GM21526 (cell line): Measurements from ENCODE around the gene FNIP2.
"Not testable (repeated sequence)": the region's sequence is repeated elsewhere in the genome, so short reads cannot be mapped to it uniquely, and the experiment has no call there.

Experiments used
- ATAC-seq: cut with Tn5 transposase; IDR thresholded peaks from one replicate; pipeline ENCODE4 v1.9.1; 2021; ENCODE audit warnings: moderate library complexity; ENCODE audit not compliant: unreplicated experiment, low FRiP score

FNIP2 gene

DNA sequence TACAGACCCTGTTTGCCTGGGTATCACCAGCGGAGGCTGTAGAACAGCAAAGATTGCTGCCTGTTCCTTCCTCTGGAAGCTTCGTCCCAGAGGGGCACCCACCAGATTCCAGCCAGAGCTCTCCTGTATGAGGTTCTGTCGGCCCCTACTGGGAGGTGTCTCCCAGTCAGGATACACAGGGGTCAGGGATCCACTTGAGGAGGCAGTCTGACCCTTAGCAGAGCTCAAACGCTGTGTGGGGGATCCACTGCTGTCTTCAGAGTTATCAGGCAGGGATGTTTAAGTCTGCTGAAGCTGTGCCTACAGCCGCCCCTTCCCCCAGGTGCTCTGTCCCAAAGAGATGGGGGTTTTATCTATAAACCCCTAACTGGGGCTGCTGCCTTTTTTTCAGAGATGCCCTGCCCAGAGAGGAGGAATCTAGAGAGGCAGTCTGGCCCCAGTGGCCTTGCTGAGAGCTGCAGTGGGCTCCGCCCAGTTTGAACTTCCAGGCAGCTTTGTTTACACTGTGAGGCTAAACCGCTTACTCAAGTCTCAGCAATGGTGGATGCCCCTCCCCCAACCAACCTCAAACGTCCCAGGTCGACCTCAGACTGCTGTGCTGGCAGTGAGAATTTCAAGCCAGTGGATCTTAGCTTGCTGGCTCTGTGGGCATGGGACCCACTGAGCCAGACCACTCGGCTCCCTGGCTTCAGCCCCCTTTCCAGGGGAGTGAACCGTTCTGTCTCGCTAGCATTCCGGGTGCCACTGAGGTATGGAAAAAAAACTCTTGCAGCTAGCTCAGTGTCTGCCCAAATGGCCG, 133.7 kb downstream of the FNIP2 start:
- ATAC-seq = not testable (repeated sequence)

GRCh38 chr4:158903079-158903456, 134.2 kb downstream of the FNIP2 start:
- no peak for ATAC-seq

DNA sequence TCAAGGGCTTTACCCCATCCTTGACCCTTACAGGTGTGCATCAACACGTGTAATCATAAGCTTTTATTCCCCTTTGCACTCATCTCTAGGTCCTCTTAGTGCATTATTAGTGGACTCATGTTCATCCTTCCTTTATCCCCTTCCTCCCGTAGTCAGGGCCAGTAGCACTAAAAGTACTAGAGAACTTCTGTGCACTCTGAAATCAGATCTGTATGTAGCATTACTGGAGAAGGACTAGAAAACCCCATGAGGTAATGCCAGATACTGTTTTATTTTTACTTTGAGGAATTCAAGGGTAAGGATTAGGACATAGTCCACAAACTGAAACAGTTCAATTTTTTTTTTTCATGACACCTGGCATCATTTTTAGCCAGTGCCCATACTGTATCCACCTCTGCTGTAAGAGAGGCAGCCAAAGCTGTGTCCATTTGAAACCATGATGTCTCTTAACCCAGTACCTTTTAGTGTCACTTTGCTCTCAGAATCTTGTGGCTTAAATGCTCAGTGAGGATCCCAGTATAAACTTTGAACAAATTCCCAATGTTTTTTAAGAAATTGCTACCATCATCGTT, 134.7 kb downstream of the FNIP2 start:
- ATAC-seq = no peak

- ATAC-seq = no peak
These were observed 136.0 kb downstream of the FNIP2 start for GRCh38 chr4:158904815-158905214.

DNA sequence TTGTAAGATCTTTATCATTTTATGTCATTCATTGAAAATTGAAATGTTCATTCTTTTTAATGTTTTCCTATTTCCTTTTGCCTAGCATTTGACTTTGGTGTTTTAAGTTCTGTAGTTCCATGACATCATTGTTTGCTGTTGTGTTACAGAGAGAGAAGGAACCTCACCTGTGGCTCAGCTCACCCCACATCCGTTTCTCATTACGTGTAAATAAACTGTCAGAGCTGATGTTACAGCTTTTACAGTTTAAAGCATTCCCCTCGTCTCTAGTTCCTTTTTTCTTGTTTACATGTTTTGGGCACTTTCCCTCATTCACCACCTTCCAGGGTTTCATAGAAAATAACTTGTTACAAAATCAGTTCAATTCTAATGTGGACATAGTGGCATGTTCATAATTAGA, 137.2 kb downstream of the FNIP2 start:
- peak; percentile 94 for ATAC-seq

DNA sequence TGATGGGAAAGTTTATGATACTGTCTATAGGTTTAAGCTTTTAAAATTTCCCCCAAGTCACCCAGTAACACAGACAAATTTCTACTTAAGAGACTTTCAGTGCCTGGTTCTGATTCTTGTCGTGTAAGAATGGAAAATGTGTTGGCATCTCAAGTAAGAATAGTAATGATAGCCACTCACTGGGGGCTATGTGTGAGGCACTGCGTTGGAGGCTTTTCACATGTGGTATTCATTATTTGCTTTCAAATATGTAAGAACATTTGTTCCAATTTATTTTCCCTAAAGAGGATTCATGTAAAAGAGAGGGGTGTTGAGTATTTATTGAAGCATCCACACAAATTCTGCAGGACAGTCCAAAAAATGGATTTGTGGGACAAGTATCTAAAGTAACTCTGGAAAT, 143.6 kb downstream of the FNIP2 start:
- no peak for ATAC-seq

DNA sequence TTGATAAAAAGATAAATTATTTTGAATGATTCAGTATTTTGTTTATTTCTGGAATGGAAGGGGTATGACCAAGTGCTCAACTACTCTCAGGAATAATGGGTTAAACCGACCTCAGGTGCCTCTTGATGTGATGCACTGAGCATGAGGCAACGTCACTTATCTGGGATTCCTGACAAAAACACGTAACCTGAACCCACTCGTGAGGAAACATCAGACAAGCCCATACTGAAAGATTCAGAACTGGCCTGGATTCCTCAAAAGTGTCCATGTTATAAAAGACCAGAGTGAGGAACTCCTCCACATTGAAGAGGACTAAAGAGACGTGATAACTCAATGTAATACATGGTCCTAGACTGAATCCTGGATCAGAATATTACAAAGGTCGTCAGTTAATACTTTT, 144.0 kb downstream of the FNIP2 start:
- no peak for ATAC-seq

GRCh38 chr4:158913766-158914165, 144.9 kb downstream of the FNIP2 start:
- no peak for ATAC-seq

DNA sequence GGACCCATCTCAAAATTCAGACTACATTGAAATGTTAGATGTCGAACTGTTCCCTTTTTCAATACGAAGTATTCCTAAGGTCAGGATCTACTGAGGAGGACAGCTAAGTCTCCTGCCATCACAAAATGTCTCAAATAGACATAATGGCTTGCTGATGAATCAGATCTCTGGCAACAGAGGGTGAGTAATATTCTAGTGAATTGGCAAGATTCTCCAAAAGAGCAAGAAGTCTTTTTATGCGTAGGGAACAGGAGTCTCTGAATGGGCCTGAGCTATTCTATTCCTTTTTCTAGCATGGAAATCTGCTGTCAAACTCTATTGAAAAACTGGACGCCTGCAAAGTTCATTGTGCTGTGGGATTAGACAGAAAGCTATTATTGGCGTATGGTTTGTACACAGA, 145.4 kb downstream of the FNIP2 start:
- no peak for ATAC-seq

GRCh38 chr4:158915683-158916241, 146.9 kb downstream of the FNIP2 start:
- no peak for ATAC-seq

DNA sequence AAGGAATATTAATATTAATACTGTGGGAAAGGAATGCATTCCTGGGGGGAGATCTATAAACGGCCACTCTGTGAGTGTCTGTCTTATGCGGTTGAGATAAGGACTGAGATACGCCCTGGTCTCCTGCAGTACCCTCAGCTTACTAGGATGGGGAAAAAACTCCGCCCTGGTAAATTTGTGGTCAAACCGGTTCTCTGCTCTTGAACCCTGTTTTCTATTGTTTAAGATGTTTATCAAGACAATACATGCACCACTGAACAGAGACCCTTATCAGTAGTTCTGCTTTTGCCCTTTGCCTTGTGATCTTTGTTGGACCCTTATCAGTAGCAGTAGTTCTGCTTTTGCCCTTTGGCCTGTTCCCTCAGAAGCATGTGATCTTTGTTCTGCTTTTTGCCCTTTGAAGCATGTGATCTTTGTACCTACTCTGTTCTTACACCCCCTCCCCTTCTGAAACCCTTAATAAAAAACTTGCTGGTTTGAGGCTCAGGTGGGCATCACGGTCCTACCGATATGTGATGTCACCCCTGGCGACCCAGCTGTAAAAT, 151.7 kb downstream of the FNIP2 start:
- not testable (repeated sequence) for ATAC-seq

DNA sequence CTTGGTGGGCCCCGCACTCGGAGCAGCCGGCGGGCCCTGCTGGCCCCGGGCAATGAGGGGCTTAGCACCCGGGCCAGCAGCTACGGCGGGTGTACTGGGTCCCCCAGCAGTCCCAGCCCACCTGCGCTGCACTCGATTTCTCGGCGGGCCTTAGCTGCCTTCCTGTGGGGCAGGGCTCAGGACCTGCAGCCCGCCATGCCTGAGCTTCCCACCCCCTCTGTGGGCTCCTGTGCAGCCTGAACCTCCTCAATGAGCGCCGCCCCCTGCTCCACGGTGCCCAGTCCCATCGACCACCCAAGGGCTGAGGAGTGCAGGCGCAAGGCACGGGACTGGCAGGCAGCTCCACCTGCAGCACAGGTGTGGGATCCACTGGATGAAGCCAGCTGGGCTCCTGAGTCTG, 158.9 kb downstream of the FNIP2 start:
- not testable (repeated sequence) for ATAC-seq

GRCh38 chr4:158929939-158930638, 161.3 kb downstream of the FNIP2 start:
- no peak for ATAC-seq

DNA sequence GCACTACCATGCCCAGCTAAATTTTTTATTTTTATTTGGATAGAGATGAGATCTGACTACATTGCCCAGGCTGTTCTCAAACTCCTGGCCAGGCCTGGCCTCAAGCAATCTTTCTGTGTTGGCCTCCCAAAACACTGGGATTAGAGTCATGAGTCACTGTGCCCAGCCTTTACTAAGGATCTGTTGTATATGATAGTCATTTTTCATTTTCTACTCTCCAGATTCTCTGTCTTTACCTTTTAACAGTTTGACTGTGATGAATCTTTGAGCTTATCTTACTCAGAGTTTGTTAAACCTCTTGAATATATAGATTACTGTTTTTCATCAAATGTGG, 161.8 kb downstream of the FNIP2 start:
- no peak for ATAC-seq

DNA sequence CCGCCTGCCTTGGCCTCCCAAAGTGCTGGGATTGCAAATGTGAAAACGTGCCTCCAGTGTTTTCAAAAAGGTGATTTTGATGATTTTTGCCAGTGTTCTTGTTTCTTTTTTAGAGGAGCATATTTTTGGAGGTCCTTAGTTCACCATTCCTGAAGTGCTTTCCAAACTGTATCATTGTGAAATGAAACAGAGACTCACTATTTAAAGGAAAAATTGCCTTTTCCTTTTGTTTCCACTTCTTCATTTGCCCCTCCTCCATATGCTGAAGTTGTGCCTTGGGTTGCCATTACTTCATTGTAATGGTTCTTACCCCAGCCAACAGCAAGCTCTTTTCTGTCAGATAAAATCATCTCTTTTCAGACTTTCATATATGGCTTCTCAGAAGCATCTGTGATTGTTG, 164.4 kb downstream of the FNIP2 start:
- no peak for ATAC-seq

- no peak for ATAC-seq
These were observed 166.3 kb downstream of the FNIP2 start for GRCh38 chr4:158934996-158935669.

DNA sequence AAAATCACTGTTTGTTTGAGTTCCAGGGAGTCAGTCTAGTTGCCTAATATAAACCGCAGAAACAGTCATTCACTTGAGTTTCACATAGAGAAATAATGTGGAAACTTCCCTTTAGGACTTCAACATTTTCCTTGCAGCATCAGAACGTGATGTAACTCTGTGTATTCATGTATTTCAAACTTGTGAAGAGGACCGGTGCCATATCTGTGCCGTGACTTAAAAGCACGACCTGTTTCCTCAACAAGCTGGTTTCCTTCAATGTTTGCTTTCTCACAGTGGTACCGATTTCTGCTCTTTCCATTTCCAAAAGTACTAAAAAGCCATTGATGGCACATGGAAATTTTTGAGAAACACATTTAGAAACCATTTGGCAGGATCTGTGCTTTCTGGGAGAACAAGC, 167.4 kb downstream of the FNIP2 start:
- no peak for ATAC-seq

DNA sequence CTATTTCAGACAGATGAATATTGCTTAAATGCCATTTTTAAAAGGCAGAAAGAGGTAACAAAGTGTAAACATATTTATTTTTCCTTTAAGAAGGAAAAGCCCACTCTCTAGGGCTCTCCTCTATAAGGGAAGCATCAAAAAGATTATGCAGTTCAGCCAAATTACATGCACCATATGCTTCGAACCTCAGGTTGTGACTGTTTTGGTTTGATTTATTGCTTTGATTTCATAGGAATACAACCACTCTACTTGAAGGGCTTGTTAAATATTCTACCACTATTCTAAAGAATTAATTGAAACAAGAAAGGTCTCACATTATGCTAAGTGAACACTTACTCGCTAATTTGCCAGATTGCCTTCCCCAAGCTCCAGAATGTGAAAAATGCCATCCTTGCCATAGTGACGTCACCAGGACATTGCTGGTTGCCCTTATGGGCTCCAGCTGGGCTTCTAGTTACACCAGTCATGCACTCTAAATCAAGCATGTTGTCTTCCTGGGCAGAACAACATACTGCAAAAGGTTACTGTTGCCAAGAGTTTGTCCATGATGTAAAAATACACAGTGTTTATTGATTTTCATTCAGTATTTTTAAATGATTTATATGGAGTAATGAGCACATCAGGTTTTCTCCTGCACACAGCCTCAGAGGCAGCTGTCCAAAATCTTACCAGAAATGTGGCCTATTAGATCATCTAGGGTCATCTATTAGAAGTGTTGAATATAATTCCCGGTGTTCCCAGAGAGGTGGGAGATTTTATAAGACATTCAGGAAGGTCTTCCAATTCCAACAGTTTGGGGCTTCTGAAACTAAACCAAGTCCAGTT, 169.6 kb downstream of the FNIP2 start:
- no peak for ATAC-seq

DNA sequence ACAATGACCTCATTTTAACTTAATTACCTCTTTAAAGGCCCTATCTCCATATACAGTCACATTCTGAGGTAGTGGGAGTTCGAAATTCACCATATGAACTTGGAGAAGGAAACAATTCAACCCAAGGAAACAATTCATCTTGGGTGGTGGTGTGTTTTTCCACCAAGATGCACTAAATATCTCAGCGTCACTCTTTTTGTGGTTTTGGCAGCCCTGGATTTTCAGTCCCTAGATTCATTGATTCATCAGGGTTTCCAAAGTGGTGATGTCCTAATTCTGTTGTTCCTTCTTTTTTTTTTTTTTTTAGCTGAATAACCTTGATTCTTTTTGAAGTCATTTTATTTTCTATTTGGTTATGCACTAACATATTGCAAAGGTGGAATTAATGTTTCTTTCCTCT, 171.4 kb downstream of the FNIP2 start:
- ATAC-seq = no peak

- no peak for ATAC-seq
These were observed 172.5 kb downstream of the FNIP2 start for GRCh38 chr4:158941321-158941720.
